Suprapubic skin (tissue), 3 donors: ENCODE results near the gene TUBA3C.
"Not testable (repeated sequence)": the region's sequence is repeated elsewhere in the genome, so short reads cannot be mapped to it uniquely, and the experiment has no call there.

Experiments used
- EP300 ChIP-seq: sonication (generic); formaldehyde crosslinking; IDR thresholded peaks from one replicate; pipeline ENCODE4 v1.6.1; 2017; ENCODE audit warnings: antibody characterized with exemption
- TF ChIP-seq, protein P1 (sequence below), 2 donors: fragments of 200-600 bp in 1 of 2; fragments of 450-650 bp in 1 of 2; sonication (generic) in 1 of 2; IDR thresholded peaks; one replicate each; pipeline ENCODE4 v1.5.1; 2016 to 2019; ENCODE audit warnings: antibody characterized with exemption in 2 of 2, mild to moderate bottlenecking in 1 of 2, moderate library complexity in 1 of 2

DNA sequence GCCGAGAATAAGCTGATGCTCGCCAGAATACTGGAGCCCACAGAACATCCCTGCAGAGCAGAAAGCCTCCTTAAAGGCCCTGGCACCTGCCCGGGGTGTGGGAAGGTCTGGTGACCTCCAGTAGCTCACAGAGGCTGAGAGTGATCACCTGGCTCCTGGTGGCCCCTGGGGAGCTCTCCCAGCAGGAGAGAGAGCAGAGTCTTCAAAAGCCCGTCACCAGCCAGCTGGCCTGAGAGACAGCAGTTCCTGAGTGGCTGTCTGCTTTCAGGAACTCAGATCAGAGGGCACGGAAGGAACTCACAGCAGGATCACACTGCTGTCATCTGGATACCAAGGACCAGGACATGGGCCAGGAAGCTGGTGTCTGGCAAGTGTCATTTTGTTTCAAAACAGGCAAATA, 7.7 kb upstream of the TUBA3C start:
- TF ChIP-seq EP300, result not testable (repeated sequence)
- TF ChIP-seq, protein P1, sequence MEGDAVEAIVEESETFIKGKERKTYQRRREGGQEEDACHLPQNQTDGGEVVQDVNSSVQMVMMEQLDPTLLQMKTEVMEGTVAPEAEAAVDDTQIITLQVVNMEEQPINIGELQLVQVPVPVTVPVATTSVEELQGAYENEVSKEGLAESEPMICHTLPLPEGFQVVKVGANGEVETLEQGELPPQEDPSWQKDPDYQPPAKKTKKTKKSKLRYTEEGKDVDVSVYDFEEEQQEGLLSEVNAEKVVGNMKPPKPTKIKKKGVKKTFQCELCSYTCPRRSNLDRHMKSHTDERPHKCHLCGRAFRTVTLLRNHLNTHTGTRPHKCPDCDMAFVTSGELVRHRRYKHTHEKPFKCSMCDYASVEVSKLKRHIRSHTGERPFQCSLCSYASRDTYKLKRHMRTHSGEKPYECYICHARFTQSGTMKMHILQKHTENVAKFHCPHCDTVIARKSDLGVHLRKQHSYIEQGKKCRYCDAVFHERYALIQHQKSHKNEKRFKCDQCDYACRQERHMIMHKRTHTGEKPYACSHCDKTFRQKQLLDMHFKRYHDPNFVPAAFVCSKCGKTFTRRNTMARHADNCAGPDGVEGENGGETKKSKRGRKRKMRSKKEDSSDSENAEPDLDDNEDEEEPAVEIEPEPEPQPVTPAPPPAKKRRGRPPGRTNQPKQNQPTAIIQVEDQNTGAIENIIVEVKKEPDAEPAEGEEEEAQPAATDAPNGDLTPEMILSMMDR (IDR thresholded peaks at IDR 0.05), result not testable (repeated sequence)
